Nephron (organoid): ENCODE data around the gene GZMM.

Source experiments
- H3K27ac Mint-ChIP-seq, 3 experiments: 2 replicates each; pipeline ENCODE4 v1.8.0; 2020; ENCODE audit warnings: mixed read lengths in 3 of 3, mild to moderate bottlenecking in 2 of 3, moderate library complexity in 1 of 3
- H3K27me3 Mint-ChIP-seq: 2 replicates; pipeline ENCODE4 v1.8.0; 2021; ENCODE audit warnings: low read depth, mild to moderate bottlenecking, moderate library complexity, mixed read lengths
- H3K36me3 Mint-ChIP-seq: 2 replicates; pipeline ENCODE4 v1.8.0; 2020; ENCODE audit warnings: low read depth, mixed read lengths
- H3K4me1 Mint-ChIP-seq: 2 replicates; pipeline ENCODE4 v1.8.0; 2020; ENCODE audit warnings: mixed read lengths
- H3K4me3 Mint-ChIP-seq, 3 experiments: 2 replicates each; pipeline ENCODE4 v1.8.0; 2020; ENCODE audit warnings: mild to moderate bottlenecking in 3 of 3, mixed read lengths in 3 of 3, moderate library complexity in 2 of 3
- H3K9me3 Mint-ChIP-seq: 2 replicates; pipeline ENCODE4 v1.8.0; 2020; ENCODE audit warnings: mixed read lengths
- TF ChIP-seq, protein P1 (sequence below), 3 experiments: fragments of 200-600 bp; sonication (generic); IDR thresholded peaks; one replicate each; pipeline ENCODE4 v1.5.0; 2021; ENCODE audit warnings: antibody characterized with exemption in 3 of 3; ENCODE audit not compliant: unreplicated experiment in 3 of 3

The GZMM gene

DNA sequence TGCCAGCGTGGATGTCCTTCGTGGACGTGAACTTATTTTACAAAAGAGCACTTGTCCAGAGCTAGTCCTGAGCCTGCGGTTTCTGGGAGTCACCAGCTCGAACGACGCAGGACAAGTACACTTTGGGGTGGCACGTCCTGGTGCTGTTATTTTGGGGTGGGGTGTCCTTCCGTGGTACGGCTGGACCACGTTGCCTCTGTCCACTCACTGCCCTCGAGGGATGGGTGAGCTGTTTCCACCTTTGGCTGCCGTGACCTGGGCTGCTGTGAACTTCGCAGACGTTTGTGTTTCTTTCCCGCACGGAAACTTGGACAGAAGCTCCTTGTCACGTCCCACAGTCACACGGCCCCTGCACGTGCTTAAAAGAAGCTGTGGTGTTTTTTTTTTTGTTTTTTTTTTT lies 11.0 kb downstream of the GZMM start:
- H3K27ac Mint-ChIP-seq, result no peak overlapping the region

DNA sequence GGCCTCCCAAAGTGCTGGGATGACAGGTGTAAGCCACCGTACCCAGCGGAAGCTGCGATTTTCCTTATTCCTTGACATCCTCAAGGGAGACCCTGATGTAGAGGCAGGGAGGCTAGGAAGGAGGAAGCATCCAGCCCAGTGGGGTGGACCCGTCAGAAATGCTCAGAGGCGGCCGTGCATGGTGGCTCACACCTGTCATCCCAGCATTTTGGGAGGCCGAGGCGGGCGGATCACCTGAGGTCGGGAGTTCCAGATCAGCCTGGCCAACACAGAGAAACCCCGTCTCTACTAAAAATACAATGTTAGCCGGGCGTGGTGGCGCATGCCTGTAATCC lies 11.6 kb downstream of the GZMM start:
- peaks cover 9% of the 10 kb centered on the region for H3K27me3 Mint-ChIP-seq
- peaks cover 2% of the 10 kb centered on the region for H3K9me3 Mint-ChIP-seq
- no peaks in the 10 kb centered on the region for H3K36me3 Mint-ChIP-seq
- TF ChIP-seq, protein P1, sequence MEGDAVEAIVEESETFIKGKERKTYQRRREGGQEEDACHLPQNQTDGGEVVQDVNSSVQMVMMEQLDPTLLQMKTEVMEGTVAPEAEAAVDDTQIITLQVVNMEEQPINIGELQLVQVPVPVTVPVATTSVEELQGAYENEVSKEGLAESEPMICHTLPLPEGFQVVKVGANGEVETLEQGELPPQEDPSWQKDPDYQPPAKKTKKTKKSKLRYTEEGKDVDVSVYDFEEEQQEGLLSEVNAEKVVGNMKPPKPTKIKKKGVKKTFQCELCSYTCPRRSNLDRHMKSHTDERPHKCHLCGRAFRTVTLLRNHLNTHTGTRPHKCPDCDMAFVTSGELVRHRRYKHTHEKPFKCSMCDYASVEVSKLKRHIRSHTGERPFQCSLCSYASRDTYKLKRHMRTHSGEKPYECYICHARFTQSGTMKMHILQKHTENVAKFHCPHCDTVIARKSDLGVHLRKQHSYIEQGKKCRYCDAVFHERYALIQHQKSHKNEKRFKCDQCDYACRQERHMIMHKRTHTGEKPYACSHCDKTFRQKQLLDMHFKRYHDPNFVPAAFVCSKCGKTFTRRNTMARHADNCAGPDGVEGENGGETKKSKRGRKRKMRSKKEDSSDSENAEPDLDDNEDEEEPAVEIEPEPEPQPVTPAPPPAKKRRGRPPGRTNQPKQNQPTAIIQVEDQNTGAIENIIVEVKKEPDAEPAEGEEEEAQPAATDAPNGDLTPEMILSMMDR (IDR thresholded peaks at IDR 0.05; ENCODE audit: unreplicated experiment in 3 of 3), result no peak
- no peaks in the 10 kb centered on the region for H3K4me1 Mint-ChIP-seq
- H3K27ac Mint-ChIP-seq, result no peak overlapping the region
- H3K4me3 Mint-ChIP-seq, result no peak overlapping the region

More for the DNA sequence above, 11.0 kb downstream of the GZMM start:
- H3K36me3 Mint-ChIP-seq, result no peaks in the 10 kb centered on the region
- peaks cover 9% of the 10 kb centered on the region for H3K27me3 Mint-ChIP-seq
- no peaks in the 10 kb centered on the region for H3K4me1 Mint-ChIP-seq
- H3K9me3 Mint-ChIP-seq, result no peaks in the 10 kb centered on the region
- no peak overlapping the region for H3K4me3 Mint-ChIP-seq
- TF ChIP-seq, protein P1 (IDR thresholded peaks at IDR 0.05; ENCODE audit: unreplicated experiment in 3 of 3), result no peak

DNA sequence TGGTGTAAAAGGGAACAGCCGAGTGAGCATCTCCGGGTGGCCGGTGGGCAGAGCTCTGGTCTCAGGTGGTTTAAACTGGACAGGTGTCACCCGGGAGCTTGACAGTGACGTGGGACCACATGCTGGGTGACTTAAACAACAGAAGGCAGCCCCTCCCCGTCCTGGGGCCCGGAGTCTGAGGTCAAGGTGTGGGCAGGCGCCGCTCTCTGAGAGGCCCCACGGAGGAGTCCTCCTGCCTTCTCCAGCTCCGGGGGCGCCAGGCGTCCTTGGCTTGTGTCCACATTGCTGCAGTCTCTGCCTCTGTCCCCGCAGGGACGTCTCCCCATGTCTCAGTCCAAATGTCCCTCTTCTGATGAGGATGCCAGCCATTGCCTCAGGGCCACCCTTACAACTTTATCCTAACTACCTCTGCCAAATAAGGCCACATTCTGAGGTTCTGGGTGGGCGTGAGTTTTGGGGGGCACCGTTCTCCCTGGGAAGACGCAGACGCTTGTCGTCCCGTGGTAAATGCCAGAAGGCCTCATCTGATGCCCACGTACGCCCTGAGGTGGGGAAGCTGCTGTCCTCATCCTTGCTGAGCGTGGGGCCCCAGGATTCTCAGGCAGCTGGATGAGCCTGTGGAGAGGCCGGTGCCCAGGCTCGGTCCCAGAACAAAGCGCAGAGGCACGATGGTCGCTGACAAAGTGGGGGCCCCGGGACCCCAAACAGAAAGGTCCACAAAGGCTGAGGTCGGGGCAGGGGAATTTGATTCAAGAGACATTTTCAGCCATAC lies 12.9 kb downstream of the GZMM start:
- TF ChIP-seq, protein P1 (IDR thresholded peaks at IDR 0.05; ENCODE audit: unreplicated experiment in 3 of 3), result no peak
- Mint-ChIP-seq H3K27me3 (peaks cover 5% of the 10 kb centered on the region), H3K9me3 (peaks cover 2% of the 10 kb centered on the region), H3K27ac (no peak overlapping the region), H3K4me1 (no peaks in the 10 kb centered on the region), H3K4me3 (no peak overlapping the region), H3K36me3 (no peaks in the 10 kb centered on the region)

DNA sequence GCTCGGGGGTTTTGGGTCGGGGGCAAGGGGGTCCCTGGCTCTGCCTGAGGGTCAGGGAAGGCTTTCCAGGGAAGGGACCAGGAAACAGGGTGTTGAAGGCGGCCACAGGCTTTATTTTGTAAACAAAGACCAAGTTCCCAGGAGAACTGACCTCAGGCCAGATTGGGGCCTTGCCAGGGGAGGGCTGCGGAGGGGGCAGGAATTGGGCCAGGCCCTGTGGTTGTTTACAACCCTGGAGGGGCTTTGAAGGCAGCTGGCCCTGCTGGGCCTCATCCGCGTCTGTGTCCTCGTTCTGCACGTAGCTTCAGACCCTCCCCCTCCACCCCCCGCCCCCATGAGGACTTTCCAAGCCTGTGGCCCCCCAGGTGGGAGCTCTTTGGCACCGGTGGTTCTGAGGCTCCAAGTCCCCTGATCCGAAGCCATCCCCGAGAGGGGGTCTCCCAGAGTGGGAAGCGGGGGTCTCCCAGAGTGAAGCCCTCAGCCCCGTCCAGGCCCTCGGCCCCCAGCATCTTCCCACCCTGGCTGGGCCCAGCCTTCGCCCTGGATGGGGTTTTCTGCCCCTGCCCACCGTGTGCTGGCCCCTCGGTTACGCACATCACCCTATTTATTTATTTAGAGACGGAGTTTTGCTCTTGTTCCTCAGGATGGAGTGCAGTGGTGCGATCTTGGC lies 15.1 kb downstream of the GZMM start:
- TF ChIP-seq, protein P1 (IDR thresholded peaks at IDR 0.05; ENCODE audit: unreplicated experiment in 3 of 3), result no peak
- Mint-ChIP-seq H3K27ac (no peak overlapping the region), H3K27me3 (no peaks in the 10 kb centered on the region), H3K36me3 (peaks cover 9% of the 10 kb centered on the region), H3K4me3 (no peak overlapping the region), H3K4me1 (no peaks in the 10 kb centered on the region), H3K9me3 (peaks cover 9% of the 10 kb centered on the region)

DNA sequence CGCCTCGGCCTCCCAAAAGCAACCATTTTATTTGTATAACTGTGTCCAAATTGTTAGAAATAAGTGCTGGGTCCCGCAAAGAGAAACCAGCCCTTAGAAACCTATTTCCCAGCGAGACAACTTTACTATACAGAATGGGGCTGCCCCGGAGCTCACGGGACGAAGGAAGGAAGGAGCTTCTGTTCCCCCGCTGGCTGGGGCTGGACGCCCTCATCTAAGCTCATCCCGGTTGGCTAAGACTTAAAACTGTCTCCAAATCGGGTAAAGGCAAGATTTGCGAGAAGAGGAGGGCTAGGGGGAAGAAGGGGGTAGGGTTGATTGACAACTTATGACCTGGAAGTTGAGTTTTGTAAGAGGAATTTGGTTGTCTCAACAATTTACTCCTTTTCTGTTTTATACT lies 16.3 kb downstream of the GZMM start:
- TF ChIP-seq, protein P1 (IDR thresholded peaks at IDR 0.05; ENCODE audit: unreplicated experiment in 3 of 3), result no peak
- Mint-ChIP-seq H3K4me1 (no peaks in the 10 kb centered on the region), H3K27me3 (no peaks in the 10 kb centered on the region), H3K36me3 (peaks cover 9% of the 10 kb centered on the region), H3K4me3 (no peak overlapping the region), H3K27ac (no peak overlapping the region), H3K9me3 (peaks cover 9% of the 10 kb centered on the region)
